Measurements from ENCODE around the gene CUL3. TPM values are rescaled to one million over a fixed set of nuclear protein-coding genes. Genes with fewer than 3 reads are reported as not detected.

The CUL3 gene
- total RNA-seq, 1 experiment from 2014 or later, result 140 TPM

GRCh38 chr2:224601923-224602322 lies 16.8 kb upstream of the CUL3 start:
- H3K36me3 ChIP-seq (ENCODE audit: insufficient read depth, low read length, poor library complexity, severe bottlenecking), result no peaks in the 10 kb centered on the region
- TF ChIP-seq EZH2 (IDR thresholded peaks at IDR 0.05; ENCODE audit: borderline replicate concordance, low read depth, low read length, poor library complexity, severe bottlenecking), result no peak
- TF ChIP-seq CTCF (conservative IDR thresholded peaks at IDR 0.05; ENCODE audit: low read depth, low read length), result no peak
- H3K27me3 ChIP-seq (replicated peaks; ENCODE audit: insufficient read depth, low read depth, low read length, poor library complexity), result no peaks in the 10 kb centered on the region
- H3K4me1 ChIP-seq (ENCODE audit: insufficient read depth, low read length, poor library complexity, severe bottlenecking), result peaks cover 5% of the 10 kb centered on the region
- H3K9me3 ChIP-seq (ENCODE audit: low read depth, low read length, poor library complexity, severe bottlenecking), result no peaks in the 10 kb centered on the region
- no peak overlapping the region for H3K27ac ChIP-seq (ENCODE audit: low read depth, low read length, poor library complexity, severe bottlenecking)
- H3K4me3 ChIP-seq (ENCODE audit: low read depth, low read length, poor library complexity, severe bottlenecking), result no peak overlapping the region
- BruUV-seq (replicated peaks), result no TSS peak
- CTCF ChIA-PET, result interaction anchor here (0.6 kb wide), 1 partner anchor 115 kb away, joined by 6 read pairs; no protein-coding TSS in a partner anchor
- no peak for DNase-seq (ENCODE audit: low spot score)
- POLR2A ChIA-PET (ENCODE audit: low non-redundant PET), result no interaction called here
- intact Hi-C loops (cut with micrococcal nuclease; ENCODE audit: unreplicated experiment), result no loop called here

GRCh38 chr2:224598678-224599077 lies 13.5 kb upstream of the CUL3 start:
- DNase-seq (ENCODE audit: low spot score), result no peak
- H3K9me3 ChIP-seq (ENCODE audit: low read depth, low read length, poor library complexity, severe bottlenecking), result no peaks in the 10 kb centered on the region
- intact Hi-C loops (cut with micrococcal nuclease; ENCODE audit: unreplicated experiment), result no loop called here
- no TSS peak for BruUV-seq (replicated peaks)
- no peak overlapping the region for H3K4me3 ChIP-seq (ENCODE audit: low read depth, low read length, poor library complexity, severe bottlenecking)
- H3K27ac ChIP-seq (ENCODE audit: low read depth, low read length, poor library complexity, severe bottlenecking), result no peak overlapping the region
- no peaks in the 10 kb centered on the region for H3K27me3 ChIP-seq (replicated peaks; ENCODE audit: insufficient read depth, low read depth, low read length, poor library complexity)
- CTCF ChIA-PET, result no interaction called here
- H3K36me3 ChIP-seq (ENCODE audit: insufficient read depth, low read length, poor library complexity, severe bottlenecking), result no peaks in the 10 kb centered on the region
- POLR2A ChIA-PET (ENCODE audit: low non-redundant PET), result no interaction called here
- TF ChIP-seq CTCF (conservative IDR thresholded peaks at IDR 0.05; ENCODE audit: low read depth, low read length) (no peak), EZH2 (IDR thresholded peaks at IDR 0.05; ENCODE audit: borderline replicate concordance, low read depth, low read length, poor library complexity, severe bottlenecking) (no peak)
- H3K4me1 ChIP-seq (ENCODE audit: insufficient read depth, low read length, poor library complexity, severe bottlenecking), result no peaks in the 10 kb centered on the region

- intact Hi-C loops (cut with micrococcal nuclease; ENCODE audit: unreplicated experiment), result no loop called here
- no peak overlapping the region for H3K27ac ChIP-seq (ENCODE audit: low read depth, low read length, poor library complexity, severe bottlenecking)
- no peaks in the 10 kb centered on the region for H3K36me3 ChIP-seq (ENCODE audit: insufficient read depth, low read length, poor library complexity, severe bottlenecking)
- H3K4me3 ChIP-seq (ENCODE audit: low read depth, low read length, poor library complexity, severe bottlenecking), result no peak overlapping the region
- no peaks in the 10 kb centered on the region for H3K4me1 ChIP-seq (ENCODE audit: insufficient read depth, low read length, poor library complexity, severe bottlenecking)
- DNase-seq (ENCODE audit: low spot score), result no peak
- TF ChIP-seq EZH2 (IDR thresholded peaks at IDR 0.05; ENCODE audit: borderline replicate concordance, low read depth, low read length, poor library complexity, severe bottlenecking) (no peak), CTCF (conservative IDR thresholded peaks at IDR 0.05; ENCODE audit: low read depth, low read length) (no peak)
- no peaks in the 10 kb centered on the region for H3K27me3 ChIP-seq (replicated peaks; ENCODE audit: insufficient read depth, low read depth, low read length, poor library complexity)
- ChIA-PET CTCF (no interaction called here), POLR2A (ENCODE audit: low non-redundant PET) (no interaction called here)
- no peaks in the 10 kb centered on the region for H3K9me3 ChIP-seq (ENCODE audit: low read depth, low read length, poor library complexity, severe bottlenecking)
- BruUV-seq (replicated peaks), result no TSS peak
Observed at GRCh38 chr2:224596289-224596688, 11.1 kb upstream of the CUL3 start.

All from A673 (cell line).